Stomach (tissue), 9 donors: ENCODE results near the gene PHLDB3. TPM values are rescaled to one million over a fixed set of nuclear protein-coding genes. Genes with fewer than 3 reads are reported as not detected.

Source experiments
- DNase-seq, 2 donors: peaks; one replicate each; pipeline versions ENCODE4 v3.0.0 to v3.0.0-alpha.2; 2013 to 2019
- H3K27ac ChIP-seq, 5 donors: fragments of 200-600 bp in 4 of 5; sonication (generic) in 4 of 5; one replicate each; pipeline ENCODE4 v1.5.1; 2013 to 2019; ENCODE audit warnings: mild to moderate bottlenecking in 1 of 5, moderate library complexity in 1 of 5
- H3K27me3 ChIP-seq, 3 donors: fragments of 200-600 bp; sonication (generic); one replicate each; pipeline ENCODE4 v1.5.1; 2017 to 2019; ENCODE audit warnings: mixed run types in 1 of 3
- H3K36me3 ChIP-seq, 4 donors: fragments of 200-600 bp; sonication (generic); 1 replicate in 3 of 4; 2 replicates in 1 of 4; pipeline ENCODE4 v1.5.1; 2016 to 2019
- H3K4me1 ChIP-seq, 4 donors: fragments of 200-600 bp; sonication (generic); one replicate each; pipeline ENCODE4 v1.5.1; 2016 to 2019
- H3K4me3 ChIP-seq, 4 donors: fragments of 200-600 bp; sonication (generic) in 3 of 4; one replicate each; pipeline ENCODE4 v1.5.1; 2016 to 2019; ENCODE audit warnings: mild to moderate bottlenecking in 1 of 4
- H3K9me3 ChIP-seq, 4 donors: fragments of 200-600 bp; sonication (generic); one replicate each; pipeline ENCODE4 v1.5.1; 2016 to 2019
- CTCF ChIP-seq, 7 experiments: fragments of 450-650 bp in 4 of 7; fragments of 200-600 bp in 3 of 7; sonication (generic) in 3 of 7; IDR thresholded peaks; one replicate each; pipeline ENCODE4 v1.5.1; 2016 to 2019; ENCODE audit warnings: antibody characterized with exemption in 7 of 7, control low read depth in 2 of 7, mild to moderate bottlenecking in 1 of 7
- EP300 ChIP-seq: sonication (generic); formaldehyde crosslinking; IDR thresholded peaks from one replicate; pipeline ENCODE4 v1.6.1; 2017; ENCODE audit warnings: antibody characterized with exemption
- POLR2A ChIP-seq, 4 donors: fragments of 450-650 bp; IDR thresholded peaks; one replicate each; pipeline ENCODE4 v1.6.1; 2016; ENCODE audit warnings: antibody characterized with exemption in 4 of 4, control low read depth in 2 of 4, mild to moderate bottlenecking in 1 of 4, moderate library complexity in 1 of 4
- POLR2AphosphoS5 ChIP-seq, 3 donors: sonication (generic); formaldehyde crosslinking; IDR thresholded peaks; one replicate each; pipeline ENCODE4 v1.6.1; 2016; ENCODE audit warnings: antibody characterized with exemption in 3 of 3
- WGBS, 5 donors: extraction: QIAGEN DNeasy Blood & Tissue Kit in 3 of 5; methylation state at CpG; one replicate each; pipeline versions ENCODE4 v1.1.5 to v1.1.7; 2013 to 2018; 5-methylcytosine and 5-hydroxymethylcytosine counted together
- intact Hi-C: fragments of 100-400 bp; cut with DNase I; formaldehyde crosslinking; loops from one replicate; pipeline ENCODE4 v1.15.1; 2023; ENCODE audit warnings: low total_unique reads
- polyA plus RNA-seq, 3 donors: library from polyadenylated mRNA; stranded (reverse); fragments of 200-250 nt; gene quantifications; one replicate each; pipeline ENCODE4 v1.2.3, GENCODE V29; 2013
- total RNA-seq, 5 donors: library from RNA; depleted of rRNA; stranded (reverse); fragments of >200 nt; gene quantifications; one replicate each; pipeline versions ENCODE4 v1.1.0 to v1.2.3, GENCODE V29; 2014 to 2016
- donor health status: healthy with polysubstance abuse.
- donor health status: Bipolar disorder and iron deficiency.
- donor health status: healthy.

Gene PHLDB3
- total and polyA plus RNA-seq, 8 donors: 2.0 to 55.3 (median 9.5) TPM; not detected in 1

DNA sequence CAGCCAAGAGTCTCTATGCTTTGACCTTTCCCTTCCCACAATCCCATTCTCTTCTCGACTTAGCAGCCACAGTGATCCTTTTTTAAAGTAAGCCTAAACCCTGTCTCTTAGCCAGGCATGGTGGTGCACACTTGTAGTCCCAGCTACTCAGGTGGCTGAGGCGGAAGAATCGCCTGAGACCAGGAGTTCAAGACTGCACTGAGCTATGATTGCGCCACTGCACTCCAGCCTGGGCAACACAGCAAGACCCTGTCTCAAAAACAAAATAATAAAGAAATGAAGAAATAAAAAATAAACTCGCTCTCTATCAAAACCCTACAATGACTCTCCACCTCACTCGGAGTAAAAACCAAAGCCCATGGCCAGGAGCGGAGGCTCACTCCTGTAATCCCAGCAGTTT lies 75.2 kb downstream of the PHLDB3 start:
- H3K4me1 ChIP-seq: peaks cover 15 to 34% (median 28%) of the 10 kb centered on the region in 4 donors
- no peak overlapping the region for H3K4me3 ChIP-seq
- H3K9me3 ChIP-seq: no peaks in the 10 kb centered on the region
- no peak for DNase-seq
- no peaks in the 10 kb centered on the region for H3K36me3 ChIP-seq
- intact Hi-C loops: no loop called here
- 88 to 92% (median 92%) methylated on average over 7 of the region's 7 CpGs for WGBS, 5 donors
- peak overlapping the region in 1 of 5 donors; percentile 80 for H3K27ac ChIP-seq
- TF ChIP-seq CTCF (IDR thresholded peaks at IDR 0.05) (no peak), POLR2A (IDR thresholded peaks at IDR 0.05) (no peak), EP300 (no peak), POLR2AphosphoS5 (IDR thresholded peaks at IDR 0.05) (no peak)
- no peaks in the 10 kb centered on the region for H3K27me3 ChIP-seq

GRCh38 chr19:43425567-43426392 lies 78.8 kb downstream of the PHLDB3 start:
- no peak overlapping the region for H3K4me3 ChIP-seq
- H3K27ac ChIP-seq: peak overlapping the region; percentile 52 to 81 (median 75)
- WGBS, 5 donors: 8 to 19% (median 10%) methylated on average over 8 of the region's 8 CpGs
- DNase-seq: peak; percentile 62 to 90
- peaks cover 15 to 34% (median 28%) of the 10 kb centered on the region in 4 donors for H3K4me1 ChIP-seq
- no peaks in the 10 kb centered on the region for H3K27me3 ChIP-seq
- H3K36me3 ChIP-seq: no peaks in the 10 kb centered on the region
- TF ChIP-seq POLR2AphosphoS5 (IDR thresholded peaks at IDR 0.05): no peak
- no peak for TF ChIP-seq POLR2A (IDR thresholded peaks at IDR 0.05)
- no peak for TF ChIP-seq EP300
- peak in 4 of 7 experiments; percentile 16 to 42 (median 24) for TF ChIP-seq CTCF (IDR thresholded peaks at IDR 0.05)
- H3K9me3 ChIP-seq: no peaks in the 10 kb centered on the region
- intact Hi-C loops: no loop called here

Other genes with a start within 250 kb of the PHLDB3 start
- not detected for gene PSG9, start 235.2 kb downstream of the PHLDB3 start, total RNA-seq
- not detected for gene PSG9, start 235.2 kb downstream of the PHLDB3 start, polyA plus RNA-seq
- gene CD177, start 151.1 kb downstream of the PHLDB3 start, total RNA-seq: 10 to 100 TPM in 1 of 5 donors, 1 to 10 TPM in 2, not detected in 2; 2.8 to 11.3 (median 4.5) TPM
- gene CD177, start 151.1 kb downstream of the PHLDB3 start, polyA plus RNA-seq: 1 to 10 TPM in 1 of 3 donors, under 1 TPM in 1, not detected in 1; 0.25 to 1.1 TPM
- gene TEX101, start 89.9 kb downstream of the PHLDB3 start, total RNA-seq: not detected
- under 1 TPM in 1 of 3 donors, not detected in 2; 0.28 TPM for gene TEX101, start 89.9 kb downstream of the PHLDB3 start, polyA plus RNA-seq
- gene LYPD3, start 39.1 kb downstream of the PHLDB3 start, total RNA-seq: under 1 TPM in 3 of 5 donors, not detected in 2; 0.29 to 0.55 (median 0.45) TPM
- gene LYPD3, start 39.1 kb downstream of the PHLDB3 start, polyA plus RNA-seq: 10 to 100 TPM in 1 of 3 donors, 1 to 10 TPM in 1, under 1 TPM in 1; 0.76 to 72.4 (median 2.2) TPM
- gene ETHE1, start 22.5 kb upstream of the PHLDB3 start, total RNA-seq: 100 to 1,000 TPM in 1 of 5 donors, 10 to 100 TPM in 4; 43.5 to 157 (median 61.1) TPM
- 10 to 100 TPM; 42.6 to 55.5 (median 42.8) TPM for gene ETHE1, start 22.5 kb upstream of the PHLDB3 start, polyA plus RNA-seq
- gene ZNF575, start 28.4 kb upstream of the PHLDB3 start, total RNA-seq: 10 to 100 TPM in 1 of 5 donors, 1 to 10 TPM in 1, not detected in 3; 7.8 to 23.5 TPM
- gene ZNF575, start 28.4 kb upstream of the PHLDB3 start, polyA plus RNA-seq: under 1 TPM; 0.37 to 0.76 (median 0.65) TPM
- 10 to 100 TPM; 10.8 to 42.5 (median 16.8) TPM for gene XRCC1, start 70.8 kb upstream of the PHLDB3 start, total RNA-seq
- 10 to 100 TPM; 13.1 to 24.3 (median 18.0) TPM for gene XRCC1, start 70.8 kb upstream of the PHLDB3 start, polyA plus RNA-seq
- gene PINLYP, start 71.1 kb upstream of the PHLDB3 start, total RNA-seq: 10 to 100 TPM in 1 of 5 donors, 1 to 10 TPM in 2, under 1 TPM in 1, not detected in 1; 0.14 to 18.7 (median 4.3) TPM
- 10 to 100 TPM in 2 of 3 donors, 1 to 10 TPM in 1; 8.0 to 16.8 (median 15.7) TPM for gene PINLYP, start 71.1 kb upstream of the PHLDB3 start, polyA plus RNA-seq
- 10 to 100 TPM in 4 of 5 donors, 1 to 10 TPM in 1; 5.3 to 57.1 (median 25.3) TPM for gene IRGQ, start 91.4 kb upstream of the PHLDB3 start, total RNA-seq
- 1 to 10 TPM; 2.0 to 4.9 (median 2.6) TPM for gene IRGQ, start 91.4 kb upstream of the PHLDB3 start, polyA plus RNA-seq
- 10 to 100 TPM in 3 of 5 donors, 1 to 10 TPM in 1, not detected in 1; 4.2 to 21.6 (median 15.9) TPM for gene ZNF576, start 91.8 kb upstream of the PHLDB3 start, total RNA-seq
- gene ZNF576, start 91.8 kb upstream of the PHLDB3 start, polyA plus RNA-seq: 10 to 100 TPM; 13.7 to 18.2 (median 14.9) TPM
- not detected for gene SRRM5, start 107.3 kb upstream of the PHLDB3 start, total RNA-seq
- gene SRRM5, start 107.3 kb upstream of the PHLDB3 start, polyA plus RNA-seq: under 1 TPM in 2 of 3 donors, not detected in 1; 0.45 to 0.50 TPM
- 10 to 100 TPM in 4 of 5 donors, 1 to 10 TPM in 1; 7.8 to 72.7 (median 11.2) TPM for gene ZNF428, start 114.9 kb upstream of the PHLDB3 start, total RNA-seq
- 10 to 100 TPM; 30.9 to 47.9 (median 42.8) TPM for gene ZNF428, start 114.9 kb upstream of the PHLDB3 start, polyA plus RNA-seq
- gene CADM4, start 135.1 kb upstream of the PHLDB3 start, total RNA-seq: 1 to 10 TPM in 4 of 5 donors, not detected in 1; 4.9 to 8.6 (median 6.2) TPM
- gene CADM4, start 135.1 kb upstream of the PHLDB3 start, polyA plus RNA-seq: 10 to 100 TPM in 1 of 3 donors, 1 to 10 TPM in 2; 5.0 to 14.2 (median 8.9) TPM
- 10 to 100 TPM in 4 of 5 donors, 1 to 10 TPM in 1; 2.0 to 57.2 (median 26.1) TPM for gene PLAUR, start 165.4 kb upstream of the PHLDB3 start, total RNA-seq
- gene PLAUR, start 165.4 kb upstream of the PHLDB3 start, polyA plus RNA-seq: 10 to 100 TPM in 2 of 3 donors, 1 to 10 TPM in 1; 9.1 to 35.9 (median 31.1) TPM
- gene IRGC, start 211.3 kb upstream of the PHLDB3 start, total RNA-seq: not detected
- not detected for gene IRGC, start 211.3 kb upstream of the PHLDB3 start, polyA plus RNA-seq